ENCODE data around the gene TMEM109.
A peak's percentile ranks its signal among the peaks of the same experiment; 100 is the strongest.

Gene TMEM109

GRCh38 chr11:60942219-60942618, 28.3 kb downstream of the TMEM109 start:
- no peak for DNase-seq (ENCODE audit: low spot score)

DNA sequence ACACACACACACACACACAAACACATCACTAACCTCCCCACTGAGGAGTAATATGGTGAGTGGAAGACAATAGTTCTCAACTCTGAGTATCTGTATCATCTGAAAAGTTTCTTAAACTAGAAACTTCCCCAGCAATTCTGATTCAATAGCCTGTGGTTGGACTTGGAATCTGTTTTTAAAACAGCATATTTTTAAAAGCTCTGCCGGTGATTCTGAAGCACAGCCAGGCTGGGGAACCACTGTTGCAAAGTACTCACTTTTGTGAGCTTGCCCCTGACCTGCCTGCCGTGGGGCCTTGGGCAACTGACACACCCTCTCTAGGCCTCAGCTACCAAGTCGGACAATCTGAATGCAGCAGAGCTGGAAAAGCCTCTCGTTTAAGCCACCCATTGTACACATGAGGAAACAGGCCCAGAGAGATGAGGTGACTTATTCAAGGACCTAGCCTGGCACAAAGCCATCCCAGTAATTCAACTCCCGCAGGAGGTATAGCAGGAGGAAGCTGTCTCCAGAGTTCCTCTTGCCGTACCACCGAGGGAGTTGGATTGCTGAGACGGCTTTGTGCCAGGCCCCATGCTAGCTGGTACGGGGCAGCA, 29.1 kb downstream of the TMEM109 start:
- DNase-seq (ENCODE audit: low spot score): no peak

- no peak for DNase-seq (ENCODE audit: low spot score)
Measured at GRCh38 chr11:60944490-60945294, 30.7 kb downstream of the TMEM109 start.

GRCh38 chr11:60945295-60945667, 31.3 kb downstream of the TMEM109 start:
- DNase-seq (ENCODE audit: low spot score): no peak

- DNase-seq (ENCODE audit: low spot score): no peak
Measured at GRCh38 chr11:60946601-60947264, 32.8 kb downstream of the TMEM109 start.

GRCh38 chr11:60947700-60948099, 33.7 kb downstream of the TMEM109 start:
- DNase-seq (ENCODE audit: low spot score): no peak

- peak; percentile 41 for DNase-seq (ENCODE audit: low spot score)
Measured at GRCh38 chr11:60948250-60948649, 34.3 kb downstream of the TMEM109 start.

GRCh38 chr11:60950024-60950423, 36.1 kb downstream of the TMEM109 start:
- DNase-seq (ENCODE audit: low spot score): no peak

DNA sequence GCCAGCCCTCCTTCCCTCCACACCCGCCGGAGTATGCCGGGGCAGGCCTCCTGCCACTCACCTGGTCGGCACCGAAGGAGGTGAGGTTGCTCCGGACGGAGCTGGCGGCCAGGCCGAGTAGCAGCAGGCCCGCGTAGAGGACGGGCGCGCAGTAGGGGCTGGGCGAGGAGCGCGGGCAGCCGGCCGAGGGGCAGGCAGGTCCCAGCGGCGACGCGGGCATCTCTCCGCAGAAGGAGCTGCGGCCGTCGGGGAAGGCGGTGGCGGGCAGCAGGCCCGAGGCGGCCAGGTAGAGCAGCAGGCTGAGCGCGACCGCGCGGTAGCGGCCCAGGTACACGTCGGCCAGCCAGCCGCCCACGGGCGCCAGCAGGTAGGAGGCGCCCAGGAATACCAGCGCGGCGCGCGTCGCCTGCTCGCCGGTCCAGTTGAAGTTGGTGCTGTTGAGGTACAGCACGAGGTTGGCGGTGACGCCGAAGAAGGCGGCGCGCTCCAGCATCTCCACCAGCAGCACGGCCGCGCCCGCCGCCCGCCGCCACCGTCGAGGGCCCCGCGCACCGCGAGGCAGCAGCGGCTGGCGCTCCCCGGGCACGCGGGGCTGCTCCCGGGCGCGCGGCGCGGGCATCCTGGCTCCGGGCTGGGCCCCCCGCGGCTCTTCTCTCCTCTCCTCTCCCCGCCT, 37.1 kb downstream of the TMEM109 start:
- DNase-seq (ENCODE audit: low spot score): no peak

GRCh38 chr11:60951606-60951903, 37.6 kb downstream of the TMEM109 start:
- no peak for DNase-seq (ENCODE audit: low spot score)

GRCh38 chr11:60951904-60952741, 38.2 kb downstream of the TMEM109 start, which contains the start of gene SLC15A3:
SLC15A3 (minus strand) TSS chr11:60952176; CDS start chr11:60951551, 625 bp downstream.
- DNase-seq (ENCODE audit: low spot score): peak; percentile 71

DNA sequence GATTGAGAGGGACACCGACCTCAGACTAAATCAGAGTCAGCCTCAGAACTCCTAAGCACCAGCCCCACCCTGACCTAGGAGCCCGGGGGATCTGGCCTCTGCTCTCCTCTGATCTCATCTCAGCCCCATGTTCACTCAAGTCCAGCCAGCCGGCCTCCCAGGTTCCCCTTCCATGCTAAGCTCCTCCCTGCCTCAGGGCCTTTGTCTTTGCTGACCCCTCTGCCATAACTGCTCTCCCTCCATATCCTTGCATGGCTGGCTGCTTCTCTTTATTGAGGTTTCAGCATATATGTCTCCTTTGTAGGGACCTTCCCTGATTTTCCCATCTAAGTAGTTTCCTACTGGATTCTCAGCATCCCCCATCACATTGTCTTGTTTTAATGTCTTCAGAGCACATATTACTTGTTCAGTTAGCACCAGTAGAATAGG, 38.8 kb downstream of the TMEM109 start:
- no peak for DNase-seq (ENCODE audit: low spot score)

- DNase-seq (ENCODE audit: low spot score): no peak
Measured at GRCh38 chr11:60953781-60954180, 39.8 kb downstream of the TMEM109 start.

- DNase-seq (ENCODE audit: low spot score): no peak
Measured at GRCh38 chr11:60954421-60954820, 40.5 kb downstream of the TMEM109 start.

GRCh38 chr11:60955571-60955970, 41.6 kb downstream of the TMEM109 start:
- no peak for DNase-seq (ENCODE audit: low spot score)

DNA sequence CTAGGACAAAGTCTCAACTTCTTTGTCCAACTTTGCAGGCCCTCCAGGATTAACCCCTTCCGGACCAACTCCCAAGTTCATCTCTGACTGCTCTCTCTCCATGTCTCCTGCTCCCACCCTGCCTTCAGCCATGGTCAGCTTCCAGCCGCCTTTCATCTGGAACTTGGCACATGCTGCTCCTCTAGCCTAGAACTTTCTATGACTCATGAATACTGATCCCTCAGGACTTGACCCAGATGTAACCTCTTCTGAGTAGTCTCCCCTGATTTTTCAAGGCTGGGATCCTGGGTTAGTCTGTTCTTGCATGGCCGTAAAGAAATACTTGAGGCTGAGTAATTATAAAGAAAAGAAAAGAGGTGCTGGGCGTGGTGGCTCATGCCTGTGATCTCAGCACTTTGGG, 43.2 kb downstream of the TMEM109 start:
- DNase-seq (ENCODE audit: low spot score): no peak

- DNase-seq (ENCODE audit: low spot score): no peak
Measured at GRCh38 chr11:60959431-60959830, 45.5 kb downstream of the TMEM109 start.

- no peak for DNase-seq (ENCODE audit: low spot score)
Measured at GRCh38 chr11:60960405-60960804, 46.4 kb downstream of the TMEM109 start.

GRCh38 chr11:60964801-60965200, 50.8 kb downstream of the TMEM109 start:
- DNase-seq (ENCODE audit: low spot score): no peak

- DNase-seq (ENCODE audit: low spot score): no peak
Measured at GRCh38 chr11:60966890-60967289, 52.9 kb downstream of the TMEM109 start.

DNA sequence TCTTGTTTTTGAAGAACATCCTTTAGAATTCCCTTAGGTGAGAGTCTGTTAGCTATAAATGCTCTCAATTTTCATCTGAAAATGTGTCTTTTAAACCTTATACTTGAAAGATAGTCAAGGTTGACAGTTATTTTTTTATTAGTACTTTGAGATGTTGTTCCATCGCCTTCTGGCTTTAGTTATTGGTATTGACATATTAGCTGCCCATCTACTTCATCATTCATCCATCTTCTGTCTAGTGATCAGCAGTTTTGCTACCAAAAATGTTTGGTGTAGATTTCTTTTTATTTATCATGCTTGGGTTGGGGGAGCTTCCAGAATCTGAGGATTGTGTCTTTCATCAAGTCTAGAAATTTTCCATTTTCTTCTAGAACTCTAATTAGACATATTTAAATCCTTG, 54.3 kb downstream of the TMEM109 start:
- DNase-seq (ENCODE audit: low spot score): no peak

DNA sequence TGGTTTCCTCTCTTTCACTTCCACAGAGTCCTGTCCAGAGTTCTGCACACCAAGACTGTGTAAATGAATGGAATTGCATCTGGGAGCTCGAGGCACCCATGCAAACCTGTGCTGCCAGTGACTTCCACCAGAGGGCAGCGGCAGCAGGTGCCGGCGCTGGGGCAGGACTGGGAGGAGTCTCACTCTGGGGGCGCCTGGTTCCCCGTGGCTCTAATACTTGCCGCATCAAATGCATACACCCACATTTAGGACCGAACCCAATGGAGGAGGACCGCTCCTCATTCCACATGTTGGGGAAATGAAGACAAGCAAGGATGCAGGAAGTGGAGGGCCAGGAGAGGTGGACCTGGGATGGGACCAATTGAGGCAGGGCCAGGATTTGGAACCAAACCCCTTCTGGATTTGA, 56.4 kb downstream of the TMEM109 start:
- no peak for DNase-seq (ENCODE audit: low spot score)
